Omental fat pad (tissue), 4 donors: ENCODE results near the gene FAM186B. TPM values are rescaled to one million over a fixed set of nuclear protein-coding genes. Genes with fewer than 3 reads are reported as not detected.

Experiments
- ATAC-seq: fragments of 150-250 bp; one replicate; pipeline ENCODE4 v1.9.1; 2016; ENCODE audit warnings: mild to moderate bottlenecking, moderate library complexity; ENCODE audit not compliant: low FRiP score
- DNase-seq: peaks from one replicate; pipeline ENCODE4 v3.0.0-alpha.2; 2019; ENCODE audit warnings: low spot score
- total RNA-seq, 4 donors: library from RNA; depleted of rRNA; stranded (reverse); fragments of >200 nt; gene quantifications; one replicate each; pipeline ENCODE4 v1.1.0, GENCODE V29; 2016
- TF ChIP-seq, protein P1 (sequence below), 3 donors: fragments of 450-650 bp; IDR thresholded peaks; one replicate each; pipeline ENCODE4 v1.5.1; 2016 to 2017; ENCODE audit warnings: antibody characterized with exemption in 3 of 3, mild to moderate bottlenecking in 3 of 3, moderate library complexity in 2 of 3

The FAM186B gene
- total RNA-seq, 4 donors from 2014 or later = 0.25 to 0.84 (median 0.48) TPM; not detected in 1

DNA sequence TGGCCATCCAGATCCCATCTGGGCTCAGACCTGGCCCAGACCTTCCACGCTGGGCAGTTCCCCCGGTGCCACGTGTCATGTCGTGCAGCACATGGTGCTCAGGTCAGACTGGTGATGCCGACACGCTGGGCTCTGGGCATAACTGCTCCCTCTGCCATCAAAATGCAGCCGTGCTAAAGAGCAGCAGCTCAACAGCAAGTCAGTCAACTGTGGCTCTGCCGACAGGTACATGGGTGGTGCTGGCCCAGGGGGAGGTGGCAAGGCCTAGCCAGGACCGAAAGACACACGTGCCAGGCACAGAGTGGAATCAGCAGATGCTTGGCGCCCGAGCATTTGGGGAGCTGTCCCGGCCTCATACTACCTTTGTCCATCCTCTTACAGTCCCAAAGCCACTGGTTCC lies 39.1 kb downstream of the FAM186B start:
- TF ChIP-seq, protein P1, sequence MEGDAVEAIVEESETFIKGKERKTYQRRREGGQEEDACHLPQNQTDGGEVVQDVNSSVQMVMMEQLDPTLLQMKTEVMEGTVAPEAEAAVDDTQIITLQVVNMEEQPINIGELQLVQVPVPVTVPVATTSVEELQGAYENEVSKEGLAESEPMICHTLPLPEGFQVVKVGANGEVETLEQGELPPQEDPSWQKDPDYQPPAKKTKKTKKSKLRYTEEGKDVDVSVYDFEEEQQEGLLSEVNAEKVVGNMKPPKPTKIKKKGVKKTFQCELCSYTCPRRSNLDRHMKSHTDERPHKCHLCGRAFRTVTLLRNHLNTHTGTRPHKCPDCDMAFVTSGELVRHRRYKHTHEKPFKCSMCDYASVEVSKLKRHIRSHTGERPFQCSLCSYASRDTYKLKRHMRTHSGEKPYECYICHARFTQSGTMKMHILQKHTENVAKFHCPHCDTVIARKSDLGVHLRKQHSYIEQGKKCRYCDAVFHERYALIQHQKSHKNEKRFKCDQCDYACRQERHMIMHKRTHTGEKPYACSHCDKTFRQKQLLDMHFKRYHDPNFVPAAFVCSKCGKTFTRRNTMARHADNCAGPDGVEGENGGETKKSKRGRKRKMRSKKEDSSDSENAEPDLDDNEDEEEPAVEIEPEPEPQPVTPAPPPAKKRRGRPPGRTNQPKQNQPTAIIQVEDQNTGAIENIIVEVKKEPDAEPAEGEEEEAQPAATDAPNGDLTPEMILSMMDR (IDR thresholded peaks at IDR 0.05) = no peak
- DNase-seq = no peak
- ATAC-seq = no peak

DNA sequence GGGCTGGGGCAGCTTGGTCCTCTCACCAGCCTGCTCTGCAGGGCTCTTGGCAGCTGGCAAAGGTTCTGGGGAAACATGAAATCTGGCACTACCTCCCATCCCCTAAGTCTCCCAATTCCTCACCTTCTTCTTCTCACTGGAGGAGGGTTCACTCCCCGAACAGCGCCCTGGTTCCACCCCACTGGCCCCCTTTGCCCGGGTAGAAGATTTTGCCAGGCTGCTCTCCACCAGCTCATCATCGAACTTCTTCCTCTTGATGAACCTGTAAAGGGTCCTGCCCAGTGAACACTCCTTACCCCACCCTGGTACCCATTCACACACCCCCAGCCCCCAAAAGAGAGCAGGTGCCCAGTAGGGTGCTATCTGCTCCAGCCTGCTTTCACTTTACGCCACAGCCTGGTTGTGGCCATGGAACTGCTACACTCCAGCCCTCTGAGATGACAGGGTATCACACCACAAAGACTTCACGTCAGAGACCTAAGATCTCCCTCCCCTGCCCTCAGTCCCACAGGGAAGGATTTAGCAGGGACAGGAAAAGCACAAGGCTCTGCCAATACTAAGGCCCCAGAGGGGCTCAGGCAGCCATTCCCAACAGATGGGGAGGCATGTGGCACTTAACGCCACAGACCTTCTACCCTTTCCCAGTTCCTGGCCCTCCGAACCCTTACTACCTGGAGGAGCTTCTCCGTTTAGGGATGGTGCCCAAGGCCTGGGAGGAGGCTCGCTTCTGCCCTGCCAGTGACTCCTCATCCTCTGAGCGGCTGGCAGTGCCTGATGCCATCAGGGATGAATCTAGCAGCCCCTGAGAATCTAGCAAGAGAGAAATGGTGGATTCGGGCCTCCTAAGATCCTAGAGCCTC lies 39.8 kb downstream of the FAM186B start:
- TF ChIP-seq, protein P1 (IDR thresholded peaks at IDR 0.05) = no peak
- ATAC-seq = no peak
- DNase-seq = no peak

DNA sequence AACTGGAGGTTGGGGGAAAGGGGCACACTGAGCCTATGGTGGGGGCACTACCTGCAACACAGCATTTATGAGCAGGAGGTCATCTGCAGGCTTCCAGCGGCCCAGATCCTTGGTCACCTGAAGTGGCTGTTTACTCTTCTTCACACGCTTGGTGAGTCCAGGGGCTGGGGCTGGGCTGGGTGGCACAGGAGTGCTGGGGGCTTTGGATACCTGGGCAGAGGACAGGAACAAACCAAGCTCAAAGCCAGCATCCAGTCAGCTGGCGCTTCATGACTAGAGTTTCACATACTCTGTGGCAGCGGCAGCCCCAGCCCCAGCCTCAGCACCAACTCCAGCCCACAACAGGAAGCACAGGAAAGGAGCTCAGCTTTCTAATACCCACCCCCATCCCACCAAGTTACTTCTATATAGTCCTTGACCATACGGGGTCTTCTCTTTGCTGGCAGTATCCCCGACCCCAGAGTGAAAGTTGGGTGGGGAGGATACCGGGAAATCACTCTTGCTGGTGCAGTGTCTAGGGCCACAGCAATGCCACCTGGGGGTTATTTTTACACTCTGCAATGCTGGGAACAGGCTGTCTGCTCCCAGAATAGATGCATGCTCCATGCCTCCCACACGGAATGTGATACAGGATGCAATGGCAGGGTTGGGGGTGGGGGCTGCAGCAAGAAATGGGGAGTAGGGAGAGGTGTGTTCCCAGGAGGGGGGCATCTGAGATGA lies 40.6 kb downstream of the FAM186B start:
- no peak for ATAC-seq
- TF ChIP-seq, protein P1 (IDR thresholded peaks at IDR 0.05) = no peak
- no peak for DNase-seq

DNA sequence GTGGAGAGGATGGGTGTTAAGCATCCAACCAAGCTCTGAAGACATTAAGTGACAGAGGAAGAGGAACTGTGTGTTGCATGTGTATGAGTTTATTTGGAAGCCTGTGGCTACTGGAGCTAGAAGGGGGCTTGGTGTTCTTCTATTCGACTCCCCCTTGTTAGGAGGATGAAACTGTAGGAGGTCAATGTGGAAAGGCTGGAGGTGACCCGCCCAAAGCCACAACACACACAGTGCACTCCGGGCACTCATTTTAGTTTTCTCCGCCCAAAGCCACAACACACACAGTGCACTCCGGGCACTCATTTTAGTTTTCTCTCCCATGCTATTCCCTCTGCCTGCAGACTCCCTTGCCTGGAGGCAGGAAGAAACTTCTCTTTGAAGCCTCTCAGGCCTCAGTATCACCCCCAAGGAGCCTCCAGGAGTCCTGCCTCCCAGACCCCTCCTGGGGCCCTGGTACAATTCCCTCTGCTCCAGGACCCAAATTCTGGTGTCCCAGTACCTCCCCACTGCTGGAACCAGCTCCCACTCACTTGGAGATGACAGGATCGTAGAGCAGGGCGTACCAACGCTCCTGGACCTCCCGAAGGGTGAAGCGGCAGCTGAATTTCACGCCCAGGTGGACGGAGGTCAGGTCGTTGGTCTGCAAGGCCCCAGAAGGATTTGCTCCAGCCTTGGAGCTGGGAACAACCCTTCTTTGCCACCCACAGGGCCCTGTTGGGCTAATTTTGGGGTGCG lies 41.3 kb downstream of the FAM186B start:
- ATAC-seq (no peak), DNase-seq (no peak)
- TF ChIP-seq, protein P1 (IDR thresholded peaks at IDR 0.05) = no peak

DNA sequence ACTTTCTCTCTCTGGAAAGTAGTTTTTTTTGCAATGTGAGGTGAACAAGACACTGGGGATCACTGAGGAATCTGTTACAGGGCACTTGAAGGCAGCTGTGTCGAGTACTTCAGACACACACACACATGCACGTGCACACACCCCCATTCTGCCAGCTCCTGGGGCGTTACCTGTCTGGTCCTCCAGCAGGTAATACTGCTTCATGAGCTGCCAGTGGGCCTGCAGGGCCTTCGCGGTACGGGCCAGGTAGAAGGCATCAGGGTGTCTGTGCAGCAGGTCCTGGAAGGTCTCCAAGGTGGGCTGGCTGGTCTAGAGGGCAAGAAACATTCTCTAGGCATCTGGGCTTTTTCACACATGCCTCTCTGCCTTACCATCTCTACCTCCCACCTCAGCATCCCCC lies 42.6 kb downstream of the FAM186B start:
- ATAC-seq (no peak), DNase-seq (no peak)
- TF ChIP-seq, protein P1 (IDR thresholded peaks at IDR 0.05) = no peak

DNA sequence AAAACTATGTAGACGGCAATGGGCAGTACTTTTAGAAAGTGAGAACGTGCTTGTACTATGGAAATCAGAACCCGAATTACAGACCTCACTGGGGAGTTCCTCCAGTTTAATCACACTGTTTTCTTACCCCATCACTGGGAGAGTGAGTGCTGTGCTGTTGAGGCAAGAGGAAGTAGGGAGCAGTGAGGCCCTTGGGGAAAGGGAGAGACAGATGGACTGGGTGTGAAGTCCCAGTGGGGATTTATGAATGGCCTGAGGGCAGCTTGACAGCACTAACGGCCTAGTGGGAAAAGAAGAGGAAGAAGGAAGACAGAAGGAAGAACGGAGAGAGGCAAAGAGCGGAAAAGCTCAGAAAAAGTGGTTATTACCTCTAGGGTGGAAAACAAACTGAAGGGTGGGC lies 43.2 kb downstream of the FAM186B start:
- ATAC-seq (no peak), DNase-seq (no peak)
- TF ChIP-seq, protein P1 (IDR thresholded peaks at IDR 0.05) = no peak
